Placental pericyte (primary cell): ENCODE results near the gene NUDT21. TPM values are rescaled to one million over a fixed set of nuclear protein-coding genes. Genes with fewer than 3 reads are reported as not detected.

ENCODE experiments used
- total RNA-seq: library from RNA; depleted of rRNA; stranded (reverse); fragments of >200 nt; gene quantifications from 2 replicates; pipeline ENCODE4 v1.2.3, GENCODE V29; 2012

NUDT21 gene
- 67.6 and 93.2 TPM in 2 replicates for total RNA-seq

GRCh38 chr16:56450986-56451752 is at the start of gene NUDT21, which contains the start of gene OGFOD1:
NUDT21 (minus strand) TSS chr16:56451332; CDS start chr16:56451202, 130 bp downstream.
OGFOD1 (plus strand) TSS chr16:56451554; CDS start chr16:56451613, 59 bp downstream.

GRCh38 chr16:56425439-56425832 is 25.7 kb downstream of the NUDT21 start, which contains the start of gene AMFR:
AMFR (minus strand) TSS chr16:56425545; CDS start chr16:56425327, 218 bp downstream.

Other genes starting within 250 kb of the NUDT21 start
- 268 and 384 TPM in 2 replicates for gene AMFR, start 25.8 kb downstream of the NUDT21 start, total RNA-seq
- 77.9 and 123 TPM in 2 replicates for gene OGFOD1, start 222 bp upstream of the NUDT21 start, total RNA-seq
- gene BBS2, start 68.7 kb upstream of the NUDT21 start, total RNA-seq = 36.1 and 40.0 TPM in 2 replicates
- not detected in 2 replicates for gene MT4, start 113.7 kb upstream of the NUDT21 start, total RNA-seq
- gene MT3, start 138.2 kb upstream of the NUDT21 start, total RNA-seq = not detected in 2 replicates
- 68.9 and 179 TPM in 2 replicates for gene MT2A, start 157.3 kb upstream of the NUDT21 start, total RNA-seq
- gene MT1E, start 174.4 kb upstream of the NUDT21 start, total RNA-seq = 90.4 and 152 TPM in 2 replicates
- 0.88 and 1.1 TPM in 2 replicates for gene MT1M, start 181.3 kb upstream of the NUDT21 start, total RNA-seq
- not detected in 2 replicates for gene MT1A, start 187.3 kb upstream of the NUDT21 start, total RNA-seq
- gene MT1B, start 200.6 kb upstream of the NUDT21 start, total RNA-seq = not detected in 2 replicates
- not detected in 2 replicates for gene MT1F, start 206.6 kb upstream of the NUDT21 start, total RNA-seq
- not detected in 2 replicates for gene MT1G, start 216.7 kb upstream of the NUDT21 start, total RNA-seq
- not detected in 2 replicates for gene MT1H, start 218.5 kb upstream of the NUDT21 start, total RNA-seq
- gene MT1X, start 231.1 kb upstream of the NUDT21 start, total RNA-seq = 26.0 and 38.7 TPM in 2 replicates